OCI-LY3 (cell line): Measurements from ENCODE around the gene VAV3.

Source experiments
- CTCF ChIP-seq: fragments of 200-600, 300-600 bp; sonication (generic); IDR thresholded peaks from 2 replicates; pipeline ENCODE4 v1.5.1; 2014; ENCODE audit warnings: antibody characterized with exemption, low read length, low read depth
- EZH2phosphoT487 ChIP-seq: fragments of 200-600 bp; shearing (Covaris generic); IDR thresholded peaks from 2 replicates; pipeline ENCODE4 v1.6.1; 2018; ENCODE audit warnings: antibody characterized with exemption, mixed run types, low read depth

GRCh38 chr1:107867422-107867821, 97.6 kb downstream of the VAV3 start:
- TF ChIP-seq CTCF (no peak), EZH2phosphoT487 (no peak)
